NB4 (cell line): ENCODE data around the gene FARP1.

ENCODE experiments used
- MAX ChIP-seq: IDR thresholded peaks from 2 replicates; pipeline ENCODE4 v1.6.1; 2011; ENCODE audit warnings: low read depth, low read length
- MYC ChIP-seq: IDR thresholded peaks from 2 replicates; pipeline ENCODE4 v1.6.1; 2011; ENCODE audit warnings: low read depth, low read length
- POLR2A ChIP-seq: IDR thresholded peaks from 2 replicates; pipeline ENCODE4 v1.6.1; 2011; ENCODE audit warnings: mild to moderate bottlenecking; ENCODE audit not compliant: insufficient read length; ENCODE audit errors: extremely low read depth
- TF ChIP-seq, protein P1 (sequence below): IDR thresholded peaks from one replicate; pipeline ENCODE4 v1.5.1; 2012; ENCODE audit warnings: low read depth, low read length

GRCh38 chr13:98246538-98247172 is 103.8 kb downstream of the FARP1 start:
- TF ChIP-seq, protein P1, sequence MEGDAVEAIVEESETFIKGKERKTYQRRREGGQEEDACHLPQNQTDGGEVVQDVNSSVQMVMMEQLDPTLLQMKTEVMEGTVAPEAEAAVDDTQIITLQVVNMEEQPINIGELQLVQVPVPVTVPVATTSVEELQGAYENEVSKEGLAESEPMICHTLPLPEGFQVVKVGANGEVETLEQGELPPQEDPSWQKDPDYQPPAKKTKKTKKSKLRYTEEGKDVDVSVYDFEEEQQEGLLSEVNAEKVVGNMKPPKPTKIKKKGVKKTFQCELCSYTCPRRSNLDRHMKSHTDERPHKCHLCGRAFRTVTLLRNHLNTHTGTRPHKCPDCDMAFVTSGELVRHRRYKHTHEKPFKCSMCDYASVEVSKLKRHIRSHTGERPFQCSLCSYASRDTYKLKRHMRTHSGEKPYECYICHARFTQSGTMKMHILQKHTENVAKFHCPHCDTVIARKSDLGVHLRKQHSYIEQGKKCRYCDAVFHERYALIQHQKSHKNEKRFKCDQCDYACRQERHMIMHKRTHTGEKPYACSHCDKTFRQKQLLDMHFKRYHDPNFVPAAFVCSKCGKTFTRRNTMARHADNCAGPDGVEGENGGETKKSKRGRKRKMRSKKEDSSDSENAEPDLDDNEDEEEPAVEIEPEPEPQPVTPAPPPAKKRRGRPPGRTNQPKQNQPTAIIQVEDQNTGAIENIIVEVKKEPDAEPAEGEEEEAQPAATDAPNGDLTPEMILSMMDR = no peak
- TF ChIP-seq POLR2A = no peak
- TF ChIP-seq MAX = no peak
- TF ChIP-seq MYC = no peak
